ENCODE data around the gene TTC28.

DNA sequence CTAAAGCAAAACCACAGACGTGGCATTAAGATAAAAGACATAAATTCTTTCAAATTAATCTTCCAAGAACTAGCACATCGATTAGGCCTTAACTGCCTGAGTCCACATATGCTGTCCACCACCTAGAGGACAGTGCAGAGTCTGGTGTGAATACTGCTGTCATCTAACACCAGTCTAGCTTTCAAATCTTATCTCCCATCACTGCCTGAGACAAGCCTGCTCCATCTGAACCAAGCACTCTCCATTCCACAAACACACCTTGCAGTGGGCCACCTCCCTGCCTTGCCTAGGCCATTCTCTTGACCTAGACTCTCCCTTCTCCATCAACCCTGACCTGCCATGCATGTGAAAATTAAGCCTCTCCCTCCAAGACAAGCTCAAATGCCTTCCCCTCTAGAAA is 631.1 kb downstream of the TTC28 start:
- TF ChIP-seq, protein P1, sequence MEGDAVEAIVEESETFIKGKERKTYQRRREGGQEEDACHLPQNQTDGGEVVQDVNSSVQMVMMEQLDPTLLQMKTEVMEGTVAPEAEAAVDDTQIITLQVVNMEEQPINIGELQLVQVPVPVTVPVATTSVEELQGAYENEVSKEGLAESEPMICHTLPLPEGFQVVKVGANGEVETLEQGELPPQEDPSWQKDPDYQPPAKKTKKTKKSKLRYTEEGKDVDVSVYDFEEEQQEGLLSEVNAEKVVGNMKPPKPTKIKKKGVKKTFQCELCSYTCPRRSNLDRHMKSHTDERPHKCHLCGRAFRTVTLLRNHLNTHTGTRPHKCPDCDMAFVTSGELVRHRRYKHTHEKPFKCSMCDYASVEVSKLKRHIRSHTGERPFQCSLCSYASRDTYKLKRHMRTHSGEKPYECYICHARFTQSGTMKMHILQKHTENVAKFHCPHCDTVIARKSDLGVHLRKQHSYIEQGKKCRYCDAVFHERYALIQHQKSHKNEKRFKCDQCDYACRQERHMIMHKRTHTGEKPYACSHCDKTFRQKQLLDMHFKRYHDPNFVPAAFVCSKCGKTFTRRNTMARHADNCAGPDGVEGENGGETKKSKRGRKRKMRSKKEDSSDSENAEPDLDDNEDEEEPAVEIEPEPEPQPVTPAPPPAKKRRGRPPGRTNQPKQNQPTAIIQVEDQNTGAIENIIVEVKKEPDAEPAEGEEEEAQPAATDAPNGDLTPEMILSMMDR (IDR thresholded peaks at IDR 0.05 in 2 of 3, conservative IDR thresholded peaks at IDR 0.05 in 1 of 3; ENCODE audit: control insufficient read depth in 2 of 3, extremely low read depth in 1 of 3, insufficient read depth in 1 of 3, low read depth in 3 of 3, low read length in 3 of 3), result no peak
- TF ChIP-seq, protein P2, sequence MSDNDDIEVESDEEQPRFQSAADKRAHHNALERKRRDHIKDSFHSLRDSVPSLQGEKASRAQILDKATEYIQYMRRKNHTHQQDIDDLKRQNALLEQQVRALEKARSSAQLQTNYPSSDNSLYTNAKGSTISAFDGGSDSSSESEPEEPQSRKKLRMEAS (IDR thresholded peaks at IDR 0.05; ENCODE audit: low read depth, low read length), result no peak
- TF ChIP-seq POLR2AphosphoS5 (IDR thresholded peaks at IDR 0.05; ENCODE audit: low read length) (no peak), RUNX3 (IDR thresholded peaks at IDR 0.05; ENCODE audit: low read length) (no peak), ZNF274 (IDR thresholded peaks at IDR 0.05; ENCODE audit: insufficient read depth, insufficient read length) (no peak), BRCA1 (IDR thresholded peaks at IDR 0.05; ENCODE audit: low read depth, low read length) (no peak), ASH2L (IDR thresholded peaks at IDR 0.05; ENCODE audit: borderline replicate concordance, low read depth) (no peak), KDM1A (IDR thresholded peaks at IDR 0.05; ENCODE audit: borderline replicate concordance) (no peak), CHD2 (IDR thresholded peaks at IDR 0.05; ENCODE audit: borderline replicate concordance, low read depth, low read length) (no peak), TCF7 (IDR thresholded peaks at IDR 0.05; ENCODE audit: borderline replicate concordance) (no peak), RB1 (IDR thresholded peaks at IDR 0.05; ENCODE audit: borderline replicate concordance) (no peak)
- TF ChIP-seq, protein P3, sequence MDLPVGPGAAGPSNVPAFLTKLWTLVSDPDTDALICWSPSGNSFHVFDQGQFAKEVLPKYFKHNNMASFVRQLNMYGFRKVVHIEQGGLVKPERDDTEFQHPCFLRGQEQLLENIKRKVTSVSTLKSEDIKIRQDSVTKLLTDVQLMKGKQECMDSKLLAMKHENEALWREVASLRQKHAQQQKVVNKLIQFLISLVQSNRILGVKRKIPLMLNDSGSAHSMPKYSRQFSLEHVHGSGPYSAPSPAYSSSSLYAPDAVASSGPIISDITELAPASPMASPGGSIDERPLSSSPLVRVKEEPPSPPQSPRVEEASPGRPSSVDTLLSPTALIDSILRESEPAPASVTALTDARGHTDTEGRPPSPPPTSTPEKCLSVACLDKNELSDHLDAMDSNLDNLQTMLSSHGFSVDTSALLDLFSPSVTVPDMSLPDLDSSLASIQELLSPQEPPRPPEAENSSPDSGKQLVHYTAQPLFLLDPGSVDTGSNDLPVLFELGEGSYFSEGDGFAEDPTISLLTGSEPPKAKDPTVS (IDR thresholded peaks at IDR 0.05; ENCODE audit: low read depth, low read length), result no peak
- TF ChIP-seq, protein P4, sequence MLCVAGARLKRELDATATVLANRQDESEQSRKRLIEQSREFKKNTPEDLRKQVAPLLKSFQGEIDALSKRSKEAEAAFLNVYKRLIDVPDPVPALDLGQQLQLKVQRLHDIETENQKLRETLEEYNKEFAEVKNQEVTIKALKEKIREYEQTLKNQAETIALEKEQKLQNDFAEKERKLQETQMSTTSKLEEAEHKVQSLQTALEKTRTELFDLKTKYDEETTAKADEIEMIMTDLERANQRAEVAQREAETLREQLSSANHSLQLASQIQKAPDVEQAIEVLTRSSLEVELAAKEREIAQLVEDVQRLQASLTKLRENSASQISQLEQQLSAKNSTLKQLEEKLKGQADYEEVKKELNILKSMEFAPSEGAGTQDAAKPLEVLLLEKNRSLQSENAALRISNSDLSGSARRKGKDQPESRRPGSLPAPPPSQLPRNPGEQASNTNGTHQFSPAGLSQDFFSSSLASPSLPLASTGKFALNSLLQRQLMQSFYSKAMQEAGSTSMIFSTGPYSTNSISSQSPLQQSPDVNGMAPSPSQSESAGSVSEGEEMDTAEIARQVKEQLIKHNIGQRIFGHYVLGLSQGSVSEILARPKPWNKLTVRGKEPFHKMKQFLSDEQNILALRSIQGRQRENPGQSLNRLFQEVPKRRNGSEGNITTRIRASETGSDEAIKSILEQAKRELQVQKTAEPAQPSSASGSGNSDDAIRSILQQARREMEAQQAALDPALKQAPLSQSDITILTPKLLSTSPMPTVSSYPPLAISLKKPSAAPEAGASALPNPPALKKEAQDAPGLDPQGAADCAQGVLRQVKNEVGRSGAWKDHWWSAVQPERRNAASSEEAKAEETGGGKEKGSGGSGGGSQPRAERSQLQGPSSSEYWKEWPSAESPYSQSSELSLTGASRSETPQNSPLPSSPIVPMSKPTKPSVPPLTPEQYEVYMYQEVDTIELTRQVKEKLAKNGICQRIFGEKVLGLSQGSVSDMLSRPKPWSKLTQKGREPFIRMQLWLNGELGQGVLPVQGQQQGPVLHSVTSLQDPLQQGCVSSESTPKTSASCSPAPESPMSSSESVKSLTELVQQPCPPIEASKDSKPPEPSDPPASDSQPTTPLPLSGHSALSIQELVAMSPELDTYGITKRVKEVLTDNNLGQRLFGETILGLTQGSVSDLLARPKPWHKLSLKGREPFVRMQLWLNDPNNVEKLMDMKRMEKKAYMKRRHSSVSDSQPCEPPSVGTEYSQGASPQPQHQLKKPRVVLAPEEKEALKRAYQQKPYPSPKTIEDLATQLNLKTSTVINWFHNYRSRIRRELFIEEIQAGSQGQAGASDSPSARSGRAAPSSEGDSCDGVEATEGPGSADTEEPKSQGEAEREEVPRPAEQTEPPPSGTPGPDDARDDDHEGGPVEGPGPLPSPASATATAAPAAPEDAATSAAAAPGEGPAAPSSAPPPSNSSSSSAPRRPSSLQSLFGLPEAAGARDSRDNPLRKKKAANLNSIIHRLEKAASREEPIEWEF (IDR thresholded peaks at IDR 0.05; ENCODE audit: insufficient replicate concordance, low read depth, low read length), result no peak

All from GM12878 (cell line).